GM20000 (cell line): ENCODE data around the gene NUCB2.

Experiments
- DNase-seq: peaks from one replicate; pipeline ENCODE4 v3.0.0; 2012; ENCODE audit warnings: low spot score
- CTCF ChIP-seq: IDR thresholded peaks from 2 replicates; pipeline ENCODE4 v1.5.1; 2012; ENCODE audit warnings: mild to moderate bottlenecking, control low read depth; ENCODE audit errors: extremely low read depth, missing control alignments

Gene NUCB2

GRCh38 chr11:17273211-17273610 lies 3.3 kb upstream of the NUCB2 start:
- no peak for DNase-seq
- no peak for TF ChIP-seq CTCF

- DNase-seq = no peak
- no peak for TF ChIP-seq CTCF
These were observed 2.8 kb upstream of the NUCB2 start for GRCh38 chr11:17273668-17274282.

GRCh38 chr11:17275400-17276235 lies 921 bp upstream of the NUCB2 start:
- no peak for DNase-seq
- TF ChIP-seq CTCF = no peak

GRCh38 chr11:17277024-17277584 lies 565 bp downstream of the NUCB2 start:
- TF ChIP-seq CTCF = no peak
- DNase-seq = peak; percentile 42

GRCh38 chr11:17280494-17281127 lies 4.1 kb downstream of the NUCB2 start:
- no peak for DNase-seq
- TF ChIP-seq CTCF = no peak

- DNase-seq = no peak
- TF ChIP-seq CTCF = no peak
These were observed 9.8 kb downstream of the NUCB2 start for GRCh38 chr11:17286332-17286731.

GRCh38 chr11:17287058-17287457 lies 10.5 kb downstream of the NUCB2 start:
- TF ChIP-seq CTCF = no peak
- DNase-seq = no peak
